Activated CD4-positive, alpha-beta memory T cell treated with anti-CD3 and anti-CD28 coated beads for 36 hours (primary cell): Measurements from ENCODE around the gene UBE2I. TPM values are rescaled to one million over a fixed set of nuclear protein-coding genes. Genes with fewer than 3 reads are reported as not detected.
"Not testable (repeated sequence)": the region's sequence is repeated elsewhere in the genome, so short reads cannot be mapped to it uniquely, and the experiment has no call there.

ENCODE experiments used
- CTCF ChIA-PET: fragments of 350-600 bp; sonication (Branson Sonifier 250); formaldehyde crosslinking; loops from one replicate; lab custom pipeline; 2021; ENCODE audit warnings: antibody characterized with exemption, inconsistent platforms; lab: Charles Lee
- POLR2A ChIA-PET: fragments of 350-600 bp; sonication (Branson Sonifier 250); formaldehyde crosslinking; loops from one replicate; lab custom pipeline; 2021; ENCODE audit warnings: antibody characterized with exemption; lab: Charles Lee
- DNase-seq: peaks from one replicate; pipeline ENCODE4 v3.0.0-alpha.2; 2020
- H3K27ac Mint-ChIP-seq: one replicate; pipeline ENCODE4 v1.8.0; 2021; ENCODE audit warnings: mixed read lengths
- H3K27me3 Mint-ChIP-seq: one replicate; pipeline ENCODE4 v1.8.0; 2021; ENCODE audit warnings: mixed read lengths
- H3K36me3 Mint-ChIP-seq: one replicate; pipeline ENCODE4 v1.8.0; 2021; ENCODE audit warnings: mixed read lengths
- H3K4me1 Mint-ChIP-seq: one replicate; pipeline ENCODE4 v1.8.0; 2021; ENCODE audit warnings: low read depth, mixed read lengths
- H3K4me3 Mint-ChIP-seq: one replicate; pipeline ENCODE4 v1.8.0; 2021; ENCODE audit warnings: mild to moderate bottlenecking, mixed read lengths
- H3K9me3 Mint-ChIP-seq: one replicate; pipeline ENCODE4 v1.8.0; 2021; ENCODE audit warnings: mixed read lengths
- intact Hi-C: fragments of 100-400 bp; cut with micrococcal nuclease; formaldehyde crosslinking; loops from one replicate; pipeline ENCODE4 v1.15.1; 2023
- total RNA-seq, 2 experiments: library from RNA; stranded (reverse); gene quantifications; one replicate each; pipeline ENCODE4 v1.2.3, GENCODE V29; 2021

UBE2I gene
- total RNA-seq, 2 experiments from 2014 or later, result 248 to 249 TPM

GRCh38 chr16:1322407-1322806 is 13.0 kb downstream of the UBE2I start:
- no peak overlapping the region for H3K4me3 Mint-ChIP-seq
- no peak overlapping the region for H3K27ac Mint-ChIP-seq
- no peaks in the 10 kb centered on the region for H3K9me3 Mint-ChIP-seq
- H3K4me1 Mint-ChIP-seq, result no peaks in the 10 kb centered on the region
- no peak for DNase-seq
- CTCF ChIA-PET, result no interaction called here
- H3K36me3 Mint-ChIP-seq, result peaks cover 46% of the 10 kb centered on the region
- H3K27me3 Mint-ChIP-seq, result no peaks in the 10 kb centered on the region
- POLR2A ChIA-PET, result interaction anchor here (0.7 kb wide), 1 partner anchor 445 kb away, joined by 4 read pairs; no protein-coding TSS in a partner anchor
- intact Hi-C loops, result no loop called here

GRCh38 chr16:1323296-1324239 is 14.1 kb downstream of the UBE2I start:
- Mint-ChIP-seq H3K4me1 (no peaks in the 10 kb centered on the region), H3K4me3 (no peak overlapping the region), H3K36me3 (peaks cover 34% of the 10 kb centered on the region), H3K27ac (no peak overlapping the region), H3K9me3 (no peaks in the 10 kb centered on the region), H3K27me3 (no peaks in the 10 kb centered on the region)
- ChIA-PET CTCF (no interaction called here), POLR2A (interaction anchor here (1.1 kb wide), 1 partner anchor 12 kb away, joined by 3 read pairs; no protein-coding TSS in a partner anchor)
- DNase-seq, result no peak
- intact Hi-C loops, result no loop called here

- no peak for DNase-seq
- H3K9me3 Mint-ChIP-seq, result no peaks in the 10 kb centered on the region
- H3K27me3 Mint-ChIP-seq, result no peaks in the 10 kb centered on the region
- H3K4me3 Mint-ChIP-seq, result no peak overlapping the region
- H3K4me1 Mint-ChIP-seq, result no peaks in the 10 kb centered on the region
- intact Hi-C loops, result no loop called here
- CTCF ChIA-PET, result no interaction called here
- no peak overlapping the region for H3K27ac Mint-ChIP-seq
- H3K36me3 Mint-ChIP-seq, result peaks cover 28% of the 10 kb centered on the region
- POLR2A ChIA-PET, result interaction anchor here (1.1 kb wide), 1 partner anchor 11 kb away, joined by 3 read pairs; no protein-coding TSS in a partner anchor
These were observed 14.9 kb downstream of the UBE2I start for GRCh38 chr16:1324286-1324826.

- no peak overlapping the region for H3K27ac Mint-ChIP-seq
- H3K36me3 Mint-ChIP-seq, result peaks cover 19% of the 10 kb centered on the region
- ChIA-PET CTCF (no interaction called here), POLR2A (no interaction called here)
- no peak overlapping the region for H3K4me3 Mint-ChIP-seq
- H3K4me1 Mint-ChIP-seq, result no peaks in the 10 kb centered on the region
- no peaks in the 10 kb centered on the region for H3K9me3 Mint-ChIP-seq
- H3K27me3 Mint-ChIP-seq, result no peaks in the 10 kb centered on the region
- no peak for DNase-seq
- intact Hi-C loops, result no loop called here
These were observed 15.8 kb downstream of the UBE2I start for GRCh38 chr16:1325261-1325660.

- intact Hi-C loops, result no loop called here
- H3K36me3 Mint-ChIP-seq, result peaks cover 16% of the 10 kb centered on the region
- DNase-seq, result no peak
- H3K9me3 Mint-ChIP-seq, result no peaks in the 10 kb centered on the region
- POLR2A ChIA-PET, result interaction anchor here (1.1 kb wide), 1 partner anchor 798 kb away, joined by 3 read pairs; the partner anchor contains the start of gene CAPN15
- H3K4me1 Mint-ChIP-seq, result no peaks in the 10 kb centered on the region
- H3K4me3 Mint-ChIP-seq, result no peak overlapping the region
- CTCF ChIA-PET, result interaction anchor here (1.5 kb wide), 1 partner anchor 9 kb away, joined by 5 read pairs; no protein-coding TSS in a partner anchor
- H3K27ac Mint-ChIP-seq, result no peak overlapping the region
- no peaks in the 10 kb centered on the region for H3K27me3 Mint-ChIP-seq
These were observed 16.4 kb downstream of the UBE2I start for GRCh38 chr16:1325673-1326371.

- peaks cover 13% of the 10 kb centered on the region for H3K36me3 Mint-ChIP-seq
- H3K4me1 Mint-ChIP-seq, result peaks cover 2% of the 10 kb centered on the region
- no peak overlapping the region for H3K4me3 Mint-ChIP-seq
- intact Hi-C loops, result no loop called here
- no peaks in the 10 kb centered on the region for H3K27me3 Mint-ChIP-seq
- H3K9me3 Mint-ChIP-seq, result no peaks in the 10 kb centered on the region
- ChIA-PET POLR2A (interaction anchor here (1.1 kb wide), 1 partner anchor 799 kb away, joined by 3 read pairs; the partner anchor contains the start of gene CAPN15), CTCF (interaction anchor here (1.5 kb wide), 1 partner anchor 9 kb away, joined by 5 read pairs; no protein-coding TSS in a partner anchor)
- no peak overlapping the region for H3K27ac Mint-ChIP-seq
- DNase-seq, result no peak
These were observed 17.0 kb downstream of the UBE2I start for GRCh38 chr16:1326391-1326790.

- Mint-ChIP-seq H3K27me3 (peaks cover 2% of the 10 kb centered on the region), H3K27ac (no peak overlapping the region), H3K36me3 (peaks cover 13% of the 10 kb centered on the region), H3K4me3 (no peak overlapping the region), H3K4me1 (peaks cover 7% of the 10 kb centered on the region), H3K9me3 (no peaks in the 10 kb centered on the region)
- intact Hi-C loops, result no loop called here
- DNase-seq, result no peak
- ChIA-PET CTCF (interaction anchor here (1.5 kb wide), 1 partner anchor 8 kb away, joined by 5 read pairs; no protein-coding TSS in a partner anchor), POLR2A (interaction anchor here (1.1 kb wide), 1 partner anchor 800 kb away, joined by 3 read pairs; the partner anchor contains the start of gene CAPN15)
These were observed 17.6 kb downstream of the UBE2I start for GRCh38 chr16:1326946-1327618.

GRCh38 chr16:1327619-1327947 is 18.1 kb downstream of the UBE2I start:
- H3K4me3 Mint-ChIP-seq, result no peak overlapping the region
- H3K9me3 Mint-ChIP-seq, result no peaks in the 10 kb centered on the region
- peaks cover 13% of the 10 kb centered on the region for H3K36me3 Mint-ChIP-seq
- ChIA-PET POLR2A (no interaction called here), CTCF (no interaction called here)
- no peak for DNase-seq
- H3K27ac Mint-ChIP-seq, result no peak overlapping the region
- H3K4me1 Mint-ChIP-seq, result peaks cover 12% of the 10 kb centered on the region
- intact Hi-C loops, result no loop called here
- peaks cover 6% of the 10 kb centered on the region for H3K27me3 Mint-ChIP-seq

- POLR2A ChIA-PET, H3K4me3 Mint-ChIP-seq, H3K27me3 Mint-ChIP-seq, DNase-seq, H3K27ac Mint-ChIP-seq, H3K9me3 Mint-ChIP-seq, intact Hi-C loops: not testable (repeated sequence)
- CTCF ChIA-PET, result interaction anchor here (1.0 kb wide), 1 partner anchor 283 kb away, joined by 3 read pairs; no protein-coding TSS in a partner anchor
- H3K36me3 Mint-ChIP-seq, result peaks cover 13% of the 10 kb centered on the region
- peaks cover 15% of the 10 kb centered on the region for H3K4me1 Mint-ChIP-seq
These were observed 18.7 kb downstream of the UBE2I start for GRCh38 chr16:1328136-1328535.

- H3K4me3 Mint-ChIP-seq, POLR2A ChIA-PET, H3K36me3 Mint-ChIP-seq, DNase-seq, H3K27ac Mint-ChIP-seq, intact Hi-C loops, H3K27me3 Mint-ChIP-seq, H3K9me3 Mint-ChIP-seq: not testable (repeated sequence)
- CTCF ChIA-PET, result interaction anchor here (1.0 kb wide), 1 partner anchor 282 kb away, joined by 3 read pairs; no protein-coding TSS in a partner anchor
- H3K4me1 Mint-ChIP-seq, result peaks cover 15% of the 10 kb centered on the region
These were observed 19.5 kb downstream of the UBE2I start for GRCh38 chr16:1328961-1329360.

- Mint-ChIP-seq H3K36me3 (peaks cover under 1% of the 10 kb centered on the region), H3K4me3 (no peak overlapping the region), H3K9me3 (no peaks in the 10 kb centered on the region), H3K27ac (no peak overlapping the region), H3K27me3 (peaks cover 16% of the 10 kb centered on the region), H3K4me1 (peaks cover 17% of the 10 kb centered on the region)
- peak; percentile 43 for DNase-seq
- CTCF ChIA-PET, result interaction anchor here (0.7 to 1.1 kb wide), 3 partner anchors 18 to 376 kb away, joined by 3 to 5 read pairs (median 4); partner anchors contain the start of gene MAPK8IP3
- intact Hi-C loops, result no loop called here
- POLR2A ChIA-PET, result no interaction called here
These were observed 21.0 kb downstream of the UBE2I start for GRCh38 chr16:1330260-1330914.
